GM18498 (cell line): ENCODE results near the gene TMEM140.

Experiments
- ATAC-seq: cut with Tn5 transposase; IDR thresholded peaks from one replicate; pipeline ENCODE4 v1.9.1; 2021; ENCODE audit warnings: mild to moderate bottlenecking, moderate library complexity; ENCODE audit not compliant: unreplicated experiment

TMEM140 gene

DNA sequence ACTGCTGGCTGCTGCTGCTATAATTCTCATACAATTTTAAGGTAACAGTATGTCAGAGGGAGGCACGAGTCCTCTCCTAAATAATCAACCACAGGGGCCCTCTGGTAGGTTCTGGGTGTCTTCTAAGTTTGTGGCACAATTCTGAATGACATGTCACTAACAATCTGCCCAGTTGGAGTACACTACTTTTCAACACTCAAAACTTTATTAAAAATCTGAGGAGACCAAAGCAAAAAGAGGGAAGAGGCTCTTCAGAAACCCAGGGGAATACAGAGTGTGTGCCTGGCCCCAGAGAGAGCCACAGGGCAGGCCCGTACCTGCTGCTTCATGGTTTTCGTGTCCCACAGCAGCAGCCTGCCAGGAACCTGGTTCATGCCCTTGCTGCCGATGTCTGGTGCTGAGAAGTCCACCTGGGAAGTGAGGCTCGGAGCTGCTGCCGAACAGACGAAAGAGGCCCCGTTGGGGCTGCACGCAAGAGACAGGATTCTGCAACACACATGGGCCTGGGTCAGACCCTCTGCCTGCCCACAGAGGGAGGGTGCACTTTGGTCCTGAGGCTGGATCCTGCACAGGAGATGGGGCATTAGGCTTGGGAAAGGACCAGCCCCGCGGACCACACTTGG is 45.2 kb downstream of the TMEM140 start:
- ATAC-seq: no peak

DNA sequence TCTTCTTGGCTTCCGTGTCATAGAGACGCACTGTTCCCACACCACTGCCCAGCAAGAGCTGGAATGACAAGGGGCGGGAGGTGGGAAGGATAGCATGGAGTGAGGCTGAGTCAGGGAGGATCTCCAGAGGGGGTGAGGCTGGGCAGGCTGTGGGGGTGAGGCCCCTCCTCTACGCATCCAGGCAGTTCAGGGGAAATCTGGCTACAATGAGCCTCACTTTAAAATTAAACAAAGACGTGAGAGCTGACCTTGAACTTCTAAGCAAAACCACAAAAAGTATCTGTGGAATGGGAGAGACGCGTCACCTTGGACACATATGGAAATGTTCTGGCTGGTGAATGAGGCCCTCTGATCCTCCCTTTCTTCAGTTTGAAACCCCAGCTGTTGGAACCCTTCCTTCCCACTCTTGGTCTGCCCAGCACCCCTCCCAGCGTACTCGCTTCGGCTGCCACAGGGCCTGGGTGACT is 45.8 kb downstream of the TMEM140 start:
- ATAC-seq: no peak

- ATAC-seq: no peak
Measured at GRCh38 chr7:135194494-135195095, 46.7 kb downstream of the TMEM140 start.

DNA sequence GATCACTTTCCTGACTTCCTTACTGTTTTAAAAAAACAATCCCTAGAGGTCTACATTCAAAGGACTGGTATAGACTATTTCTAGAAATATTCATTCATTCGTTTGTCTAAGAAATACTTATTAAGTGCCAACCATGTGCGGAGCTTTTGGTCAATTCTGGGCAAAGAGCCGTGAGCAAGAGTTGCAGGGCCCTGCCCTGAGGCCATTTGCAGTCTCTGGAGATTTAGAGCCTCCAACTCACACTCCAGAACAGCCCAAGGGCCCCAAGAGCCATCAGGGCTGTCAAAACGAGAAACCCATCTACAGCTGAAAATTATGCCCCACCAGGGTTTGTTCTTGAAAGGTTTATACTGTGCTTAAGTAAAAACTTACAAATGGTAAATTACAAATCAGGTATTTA is 47.3 kb downstream of the TMEM140 start:
- ATAC-seq: no peak

GRCh38 chr7:135195968-135196629 is 48.2 kb downstream of the TMEM140 start:
- no peak for ATAC-seq

GRCh38 chr7:135197343-135197742 is 49.5 kb downstream of the TMEM140 start:
- ATAC-seq: no peak

DNA sequence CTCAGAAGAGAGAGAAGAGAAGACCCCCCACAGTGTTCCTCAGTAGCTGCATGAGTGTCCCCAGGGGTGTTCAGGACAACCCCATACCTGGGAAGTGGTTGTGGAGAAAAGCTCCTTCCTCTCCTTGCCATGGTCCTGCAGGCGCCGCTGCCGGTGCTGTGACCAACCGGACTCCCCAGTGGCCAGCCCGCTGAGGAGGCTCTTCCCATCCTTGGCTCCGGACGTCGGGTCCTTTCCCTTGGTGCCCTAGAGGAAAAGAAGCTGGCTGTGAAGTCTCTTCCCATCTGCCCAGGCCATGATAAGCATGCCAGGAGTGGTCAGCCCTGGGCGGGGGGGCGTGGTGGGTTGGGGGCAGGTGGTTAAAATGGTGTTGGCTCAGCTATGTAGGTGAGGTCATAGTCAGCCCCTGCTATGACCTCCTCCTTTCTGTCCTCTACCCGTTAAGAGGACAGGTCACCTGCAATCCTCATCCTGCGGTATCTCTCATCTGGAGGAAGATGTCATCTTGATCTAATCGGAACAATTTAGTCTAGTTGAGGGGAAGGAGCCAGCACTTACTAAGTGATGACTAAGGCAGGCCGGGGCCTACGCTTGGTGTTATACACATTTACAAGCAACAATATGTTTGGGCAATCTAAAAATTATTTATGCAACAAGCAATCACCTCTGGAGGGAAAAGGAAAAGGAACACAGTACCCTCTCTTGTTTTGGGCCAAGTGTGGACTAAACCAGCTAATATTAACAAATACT is 50.2 kb downstream of the TMEM140 start:
- no peak for ATAC-seq

- ATAC-seq: no peak
Measured at GRCh38 chr7:135199439-135199838, 51.6 kb downstream of the TMEM140 start.

GRCh38 chr7:135200821-135201331 is 53.0 kb downstream of the TMEM140 start:
- no peak for ATAC-seq

DNA sequence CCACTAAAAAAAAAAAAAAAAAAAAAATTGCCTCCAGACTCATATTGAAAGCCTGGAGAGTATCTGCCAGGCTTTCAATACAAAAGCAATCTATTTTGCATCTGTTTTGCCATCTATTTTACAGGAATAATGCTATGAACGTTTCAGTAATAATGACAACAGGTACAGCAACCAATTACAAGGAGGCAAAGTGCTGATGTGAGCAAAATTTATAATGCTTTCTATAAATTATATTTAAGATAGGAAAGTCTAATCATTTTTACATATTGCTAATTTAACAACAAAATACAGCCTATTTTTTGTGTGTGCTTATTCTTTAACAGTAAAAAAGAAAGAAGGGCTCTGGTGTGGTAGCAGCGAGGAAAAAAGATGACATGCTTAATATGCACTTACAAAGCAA is 53.5 kb downstream of the TMEM140 start:
- ATAC-seq: no peak

GRCh38 chr7:135204341-135204749 is 56.5 kb downstream of the TMEM140 start:
- no peak for ATAC-seq

GRCh38 chr7:135204876-135205275 is 57.0 kb downstream of the TMEM140 start:
- no peak for ATAC-seq

GRCh38 chr7:135205850-135206249 is 58.0 kb downstream of the TMEM140 start:
- no peak for ATAC-seq

- ATAC-seq: peak; percentile 21
Measured at GRCh38 chr7:135206941-135207391, 59.1 kb downstream of the TMEM140 start.

DNA sequence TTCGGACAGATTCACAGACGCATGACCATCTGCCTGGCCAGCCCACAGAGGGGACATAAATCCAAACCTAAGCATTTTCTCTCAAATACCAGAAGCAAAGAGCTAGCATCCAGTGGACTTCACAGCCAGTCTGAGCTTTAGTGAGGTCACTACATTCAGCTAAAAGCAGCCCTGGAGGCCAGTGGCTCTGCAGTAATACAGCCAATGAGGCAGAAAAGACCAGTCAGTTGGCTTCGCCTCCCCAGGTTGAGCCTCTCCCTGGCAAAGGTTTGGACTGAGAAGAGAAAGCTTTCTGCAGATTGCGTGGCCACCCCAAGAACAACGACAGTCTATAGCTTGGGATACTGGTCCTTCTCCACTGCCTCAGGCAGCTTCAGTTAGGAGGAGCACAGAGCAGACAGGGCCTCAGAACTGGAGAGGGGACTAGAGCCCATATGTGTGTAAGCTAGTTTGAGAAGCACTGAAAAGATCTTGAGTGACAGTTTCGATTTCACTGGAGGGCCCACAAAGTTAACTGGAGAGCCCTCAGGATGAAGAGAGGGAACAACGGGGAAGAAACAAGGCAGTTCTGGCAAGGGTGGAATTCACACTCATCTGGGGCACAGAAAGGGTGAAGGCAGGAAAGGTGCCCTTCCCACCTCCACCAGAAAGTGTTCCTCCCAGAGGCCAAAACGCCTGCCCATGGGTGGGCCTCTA is 59.7 kb downstream of the TMEM140 start:
- peak; percentile 15 for ATAC-seq

DNA sequence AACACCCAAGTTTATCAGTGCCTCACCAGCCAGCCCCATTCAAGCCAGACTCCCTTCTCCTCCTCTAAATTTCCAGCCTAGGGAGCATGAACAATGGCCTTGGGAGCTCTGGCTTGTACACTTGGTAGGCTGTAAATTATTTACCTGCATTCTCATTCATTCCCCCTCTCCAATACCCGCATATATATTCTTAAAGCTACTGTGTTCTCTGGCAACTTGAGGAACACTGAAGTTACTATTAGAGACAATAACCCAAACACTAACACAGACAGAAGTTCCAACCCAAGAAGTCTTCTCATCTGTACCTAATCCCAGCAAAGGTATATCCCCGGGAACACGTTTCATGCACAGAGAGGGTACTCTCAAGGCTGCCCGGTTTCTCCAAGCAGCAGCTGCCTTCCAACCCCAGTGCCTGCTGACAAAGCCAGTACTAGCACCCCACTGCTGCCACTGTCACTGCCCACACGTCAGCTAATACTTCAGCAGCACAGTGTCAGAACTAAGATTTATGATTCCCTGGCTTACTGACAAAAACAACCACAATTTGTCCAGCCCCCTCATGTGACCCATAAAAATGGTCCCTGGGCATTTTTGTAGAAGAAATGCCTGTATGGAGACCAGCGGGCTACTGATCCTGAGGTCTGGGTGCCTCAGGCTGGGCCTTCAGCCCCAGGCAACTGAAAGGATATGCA is 60.4 kb downstream of the TMEM140 start:
- ATAC-seq: no peak

DNA sequence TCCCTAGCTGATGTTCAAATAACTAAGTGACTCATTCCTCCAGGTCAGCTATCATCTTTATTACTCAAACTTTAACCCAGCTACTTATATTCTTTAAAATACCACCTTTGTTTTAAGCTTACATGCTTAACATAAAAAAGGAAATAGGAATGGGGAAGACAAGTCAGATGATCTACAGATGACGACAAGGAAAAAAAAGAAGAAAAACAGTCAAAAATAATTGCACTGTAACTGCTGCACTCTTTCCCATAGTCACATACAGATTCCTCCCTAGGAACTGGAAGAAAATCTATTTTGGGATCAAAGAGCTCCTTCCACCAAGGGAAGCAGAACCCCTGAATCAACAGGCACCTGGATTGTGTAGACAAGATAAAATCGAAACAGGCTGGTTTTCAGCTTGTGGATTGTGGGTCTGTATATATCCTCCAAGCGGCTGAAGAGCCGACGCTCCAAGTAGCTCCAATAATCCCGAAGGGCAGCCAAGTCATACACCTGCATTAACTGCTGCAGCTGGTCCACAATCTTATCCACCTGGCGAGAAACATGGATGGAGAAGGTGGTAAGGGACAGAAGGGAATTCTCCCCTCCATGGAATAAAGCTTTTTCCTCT is 61.5 kb downstream of the TMEM140 start:
- ATAC-seq: no peak

GRCh38 chr7:135210888-135211178 is 63.0 kb downstream of the TMEM140 start:
- no peak for ATAC-seq

GRCh38 chr7:135211179-135211945 is 63.5 kb downstream of the TMEM140 start, which contains the start of gene WDR91:
Gene WDR91 (minus strand): TSS chr7:135211526. CDS start chr7:135211502, 24 bp downstream.
- ATAC-seq: peak; percentile 88
